Hair follicular keratinocyte (primary cell): ENCODE results near the gene PCBP4. TPM values are rescaled to one million over a fixed set of nuclear protein-coding genes. Genes with fewer than 3 reads are reported as not detected.

ENCODE experiments used
- total RNA-seq: library from RNA; depleted of rRNA; stranded (reverse); fragments of >200 nt; gene quantifications from 2 replicates; pipeline ENCODE4 v1.2.3, GENCODE V29; 2015

PCBP4 gene
- total RNA-seq, result 44.2 and 57.0 TPM in 2 replicates

GRCh38 chr3:51967384-51968169 lies at the start of gene PCBP4:
PCBP4 (minus strand) TSS chr3:51967454; CDS start chr3:51961240, 6,214 bp downstream.

GRCh38 chr3:51995346-51996163 lies 28.3 kb upstream of the PCBP4 start, which contains the start of gene RPL29:
RPL29 (minus strand) TSS chr3:51995895; CDS start chr3:51995461, 434 bp downstream.

GRCh38 chr3:51982838-51983577 lies 15.8 kb upstream of the PCBP4 start, which contains the start of gene ACY1:
ACY1 (plus strand) TSS chr3:51983535; CDS start chr3:51984065, 530 bp downstream.

GRCh38 chr3:51974963-51975851 lies 8.0 kb upstream of the PCBP4 start, which contains the start of gene ABHD14A:
ABHD14A (plus strand) TSS chr3:51975064; CDS start chr3:51975136, 72 bp downstream.

GRCh38 chr3:51955175-51955892 lies 11.9 kb downstream of the PCBP4 start, which contains the start of gene GPR62:
GPR62 (plus strand) TSS chr3:51955381; CDS start chr3:51955653, 272 bp downstream.

GRCh38 chr3:51941798-51942602 lies 25.3 kb downstream of the PCBP4 start, which contains the start of the genes PARP3 and RRP9:
PARP3 (plus strand) TSS chr3:51942363; CDS start chr3:51943356, 993 bp downstream.
RRP9 (minus strand) TSS chr3:51941904; CDS start chr3:51941867, 37 bp downstream.

Other genes starting within 250 kb of the PCBP4 start
- not detected in 2 replicates for gene IQCF6, start 188.2 kb downstream of the PCBP4 start, total RNA-seq
- not detected in 2 replicates for gene IQCF2, start 105.8 kb downstream of the PCBP4 start, total RNA-seq
- not detected in 2 replicates for gene IQCF5, start 91.9 kb downstream of the PCBP4 start, total RNA-seq
- gene IQCF1, start 64.1 kb downstream of the PCBP4 start, total RNA-seq, result not detected in 2 replicates
- gene RRP9, start 25.6 kb downstream of the PCBP4 start, total RNA-seq, result 29.8 and 47.9 TPM in 2 replicates
- gene PARP3, start 25.1 kb downstream of the PCBP4 start, total RNA-seq, result 5.7 and 5.9 TPM in 2 replicates
- gene GPR62, start 12.1 kb downstream of the PCBP4 start, total RNA-seq, result not detected in 2 replicates
- 51.9 and 64.7 TPM in 2 replicates for gene ABHD14B, start 6.6 kb upstream of the PCBP4 start, total RNA-seq
- 19.7 and 19.8 TPM in 2 replicates for gene ABHD14A, start 7.6 kb upstream of the PCBP4 start, total RNA-seq
- 134 and 148 TPM in 2 replicates for gene ACY1, start 16.1 kb upstream of the PCBP4 start, total RNA-seq
- 2,114 and 2,340 TPM in 2 replicates for gene RPL29, start 28.4 kb upstream of the PCBP4 start, total RNA-seq
- 118 and 162 TPM in 2 replicates for gene DUSP7, start 89.1 kb upstream of the PCBP4 start, total RNA-seq
- gene POC1A, start 187.0 kb upstream of the PCBP4 start, total RNA-seq, result 8.7 and 23.7 TPM in 2 replicates
- 43.8 and 52.0 TPM in 2 replicates for gene ALAS1, start 230.7 kb upstream of the PCBP4 start, total RNA-seq